Ectodermal cell (in vitro differentiated cells): ENCODE data around the gene SYCP2.

ENCODE experiments used
- H3K27ac ChIP-seq: 2 replicates; pipeline ENCODE4 v1.7.0; 2013; ENCODE audit warnings: mild to moderate bottlenecking, low read depth, low read length; ENCODE audit not compliant: insufficient read depth, poor library complexity, severe bottlenecking
- H3K27me3 ChIP-seq: 2 replicates; pipeline ENCODE4 v1.7.0; 2013; ENCODE audit warnings: mild to moderate bottlenecking, low read length; ENCODE audit not compliant: insufficient read depth, control insufficient read depth, poor library complexity, severe bottlenecking
- H3K36me3 ChIP-seq: one replicate; pipeline ENCODE4 v1.7.0; 2013; ENCODE audit warnings: low read length; ENCODE audit not compliant: control insufficient read depth, insufficient read depth
- H3K4me1 ChIP-seq: one replicate; pipeline ENCODE4 v1.7.0; 2013; ENCODE audit warnings: low read length; ENCODE audit not compliant: control insufficient read depth, insufficient read depth
- H3K4me3 ChIP-seq: 2 replicates; pipeline ENCODE4 v1.7.0; 2013; ENCODE audit warnings: low read depth, low read length, control low read depth; ENCODE audit not compliant: insufficient read depth
- H3K9me3 ChIP-seq: 2 replicates; pipeline ENCODE4 v1.7.0; 2013; ENCODE audit warnings: mild to moderate bottlenecking, low read length, moderate library complexity; ENCODE audit not compliant: control insufficient read depth
- WGBS, 2 experiments: methylation state at CpG; one replicate each; pipeline ENCODE4 v1.1.7; 2013; ENCODE audit warnings: missing lambda C conversion rate in 2 of 2; 5-methylcytosine and 5-hydroxymethylcytosine counted together

SYCP2 gene

DNA sequence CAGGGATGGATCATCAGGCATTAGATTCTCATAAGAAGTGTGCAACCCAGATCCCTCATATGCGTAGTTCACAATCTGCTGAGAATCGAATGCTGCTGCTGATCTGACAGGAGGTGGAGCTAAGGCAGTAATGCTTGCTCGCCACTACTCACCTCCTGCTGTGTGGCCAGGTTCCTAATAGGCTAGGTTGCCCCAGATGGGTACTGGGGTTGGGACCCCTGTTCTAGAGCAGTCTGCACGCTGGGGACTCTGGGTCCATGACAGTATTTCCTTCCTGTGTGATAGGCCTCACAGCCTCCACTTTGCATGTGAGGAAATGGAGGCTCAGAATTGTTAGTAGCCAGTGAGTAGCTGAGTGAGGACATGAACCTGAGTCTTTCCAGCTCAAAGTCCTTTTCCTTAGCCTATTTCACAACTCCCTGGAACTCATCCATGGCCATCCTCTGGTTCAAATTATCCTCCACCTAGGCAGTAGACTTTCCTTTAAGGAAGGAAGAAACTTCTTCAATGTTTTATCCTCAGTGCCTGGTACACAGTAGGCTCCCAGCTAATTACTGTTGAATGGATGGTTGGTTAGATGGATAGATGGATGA, 117.2 kb downstream of the SYCP2 start:
- Histone ChIP-seq H3K27ac (no peak overlapping the region), H3K4me3 (no peak overlapping the region), H3K9me3 (no peaks in the 10 kb centered on the region), H3K36me3 (no peaks in the 10 kb centered on the region), H3K27me3 (no peaks in the 10 kb centered on the region), H3K4me1 (no peaks in the 10 kb centered on the region)
- 82 to 89% methylated on average over 4 of the region's 4 CpGs for WGBS, 2 experiments

DNA sequence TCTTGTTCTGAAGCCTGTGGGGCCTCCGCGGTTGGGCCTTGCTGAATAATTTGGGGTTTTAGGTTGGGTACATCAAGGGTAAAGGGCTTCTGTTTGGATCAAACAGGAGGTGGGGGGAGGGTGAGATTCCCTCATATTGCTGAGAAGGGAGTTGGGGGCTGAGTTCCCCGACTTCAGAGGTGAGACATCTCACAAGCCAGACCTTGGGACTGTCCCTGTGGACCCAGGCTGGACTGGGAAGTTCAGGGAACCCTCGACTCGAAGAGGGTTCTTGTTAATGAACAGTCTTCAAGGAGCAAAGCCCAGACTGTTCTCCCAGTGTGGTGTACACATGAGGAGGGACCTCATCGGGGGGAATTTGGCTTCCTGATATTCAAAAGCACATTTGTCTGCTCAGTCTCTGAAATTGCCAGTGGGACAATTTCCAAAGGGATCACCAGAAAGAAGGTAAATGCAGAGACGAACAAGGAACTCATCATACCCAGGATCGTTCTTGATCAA, 118.5 kb downstream of the SYCP2 start:
- Histone ChIP-seq H3K27me3 (no peaks in the 10 kb centered on the region), H3K4me1 (peaks cover 3% of the 10 kb centered on the region), H3K9me3 (no peaks in the 10 kb centered on the region), H3K27ac (no peak overlapping the region), H3K4me3 (no peak overlapping the region), H3K36me3 (no peaks in the 10 kb centered on the region)
- 90% methylated on average over 8 of the region's 8 CpGs for WGBS, 2 experiments

DNA sequence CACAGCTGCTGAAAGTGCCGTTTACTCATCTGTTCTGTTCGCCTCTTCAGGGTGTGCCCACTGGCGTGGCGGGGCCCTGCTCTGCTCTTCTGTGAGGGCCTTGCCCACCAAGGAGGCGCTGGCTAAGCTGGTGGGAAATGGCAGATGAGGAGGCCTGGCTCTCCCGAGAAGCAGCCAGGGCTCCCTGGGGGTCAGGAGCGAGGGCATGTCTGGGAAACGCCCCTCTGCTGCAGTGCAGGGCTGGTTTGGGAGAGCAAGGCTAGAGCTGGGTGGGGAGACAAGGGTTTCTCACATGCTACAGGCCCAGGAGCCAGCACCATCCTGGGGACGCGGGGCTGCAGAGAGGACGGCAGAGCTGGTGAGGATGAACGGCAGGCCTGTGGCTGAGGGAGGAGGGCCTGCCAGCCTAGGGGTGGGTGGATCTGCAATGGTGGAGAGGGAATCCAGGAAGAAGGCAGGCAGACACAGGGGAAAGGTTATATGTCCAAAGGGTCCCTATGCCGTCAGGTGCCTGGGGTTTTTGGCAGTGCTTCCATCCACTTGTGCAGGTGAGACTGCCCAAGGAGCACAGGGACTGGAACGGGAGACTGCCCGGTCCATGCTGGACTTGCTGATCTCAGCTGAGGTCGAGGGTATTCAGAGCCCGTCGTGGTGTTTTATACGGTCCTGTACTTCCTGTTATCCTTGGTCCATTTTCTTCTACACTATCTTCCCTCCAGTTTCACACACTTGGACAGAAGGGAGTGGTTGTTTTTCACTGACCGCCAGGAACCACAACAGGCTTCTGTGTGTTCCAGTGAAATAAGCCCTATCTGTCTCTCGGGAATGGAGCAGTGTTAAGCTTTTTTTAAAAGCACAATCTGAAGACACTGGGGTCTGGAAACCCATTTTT, 119.2 kb downstream of the SYCP2 start:
- H3K36me3 ChIP-seq, result no peaks in the 10 kb centered on the region
- no peaks in the 10 kb centered on the region for H3K9me3 ChIP-seq
- peaks cover 5% of the 10 kb centered on the region for H3K4me1 ChIP-seq
- no peak overlapping the region for H3K4me3 ChIP-seq
- no peaks in the 10 kb centered on the region for H3K27me3 ChIP-seq
- WGBS, 2 experiments, result 82 to 85% methylated on average over 21 of the region's 21 CpGs
- no peak overlapping the region for H3K27ac ChIP-seq
